GM12892 (cell line): ENCODE measurements around the gene EYS.
"Not testable (repeated sequence)": the region's sequence is repeated elsewhere in the genome, so short reads cannot be mapped to it uniquely, and the experiment has no call there.

Experiments
- DNase-seq: peaks from one replicate; pipeline ENCODE4 v3.0.0; 2011; ENCODE audit not compliant: insufficient read length
- FAIRE-seq: peaks from 2 replicates; lab custom pipeline; 2011; peaks lifted over from hg19 to GRCh38; lab: Jason Lieb, UNC
- POLR2A ChIP-seq: IDR thresholded peaks from 2 replicates; pipeline ENCODE4 v1.6.1; 2011; ENCODE audit warnings: low read depth, low read length, control low read depth
- POLR2AphosphoS5 ChIP-seq: IDR thresholded peaks from 2 replicates; pipeline ENCODE4 v1.6.1; 2011; ENCODE audit warnings: low read depth, low read length, control low read depth
- TAF1 ChIP-seq: IDR thresholded peaks from 2 replicates; pipeline ENCODE4 v1.6.1; 2011; ENCODE audit warnings: low read depth, mild to moderate bottlenecking, control low read depth, low read length, borderline replicate concordance

The EYS gene

DNA sequence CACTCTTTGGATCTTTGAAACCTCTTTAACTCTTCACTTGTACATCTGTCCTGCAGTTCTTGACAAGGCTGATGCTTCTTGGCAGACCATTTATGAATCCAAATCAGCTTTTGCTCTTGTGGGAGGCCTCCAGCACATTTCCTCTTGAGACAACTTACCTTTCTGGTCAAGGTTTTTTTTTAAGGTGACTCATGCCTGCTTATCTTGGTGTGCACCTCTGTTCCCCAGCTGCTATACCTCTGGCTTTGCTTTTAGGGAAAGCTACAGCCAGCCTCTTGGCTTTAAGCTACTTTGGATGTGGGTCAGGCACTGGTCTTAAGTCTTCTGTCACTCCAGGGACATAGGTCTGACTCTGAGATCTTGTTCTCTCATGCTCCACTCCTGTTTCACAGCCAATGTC lies 1965.0 kb downstream of the EYS start:
- no peak for TF ChIP-seq POLR2A
- no peak for FAIRE-seq
- DNase-seq = no peak

DNA sequence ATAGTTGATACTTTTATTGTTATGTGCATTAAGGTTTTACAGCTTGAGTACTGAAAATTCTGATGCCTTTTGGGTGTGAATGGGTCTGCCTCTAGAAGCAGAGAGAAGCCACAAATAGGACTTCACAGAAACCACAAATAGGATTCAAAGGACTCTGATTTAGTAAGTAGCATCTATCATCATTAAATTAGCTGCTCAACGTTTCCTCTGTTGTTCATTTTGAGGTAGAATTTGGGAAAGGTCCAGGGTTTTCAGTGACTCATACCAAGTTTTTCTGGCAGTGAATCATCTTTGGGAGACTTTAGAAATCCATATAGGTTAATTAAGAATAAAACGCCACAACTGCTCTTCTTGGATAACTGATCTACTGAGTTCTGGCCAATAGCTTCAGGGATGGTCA lies 1966.3 kb downstream of the EYS start:
- FAIRE-seq (no peak), DNase-seq (no peak)
- TF ChIP-seq POLR2AphosphoS5 (no peak), POLR2A (no peak), TAF1 (no peak)

DNA sequence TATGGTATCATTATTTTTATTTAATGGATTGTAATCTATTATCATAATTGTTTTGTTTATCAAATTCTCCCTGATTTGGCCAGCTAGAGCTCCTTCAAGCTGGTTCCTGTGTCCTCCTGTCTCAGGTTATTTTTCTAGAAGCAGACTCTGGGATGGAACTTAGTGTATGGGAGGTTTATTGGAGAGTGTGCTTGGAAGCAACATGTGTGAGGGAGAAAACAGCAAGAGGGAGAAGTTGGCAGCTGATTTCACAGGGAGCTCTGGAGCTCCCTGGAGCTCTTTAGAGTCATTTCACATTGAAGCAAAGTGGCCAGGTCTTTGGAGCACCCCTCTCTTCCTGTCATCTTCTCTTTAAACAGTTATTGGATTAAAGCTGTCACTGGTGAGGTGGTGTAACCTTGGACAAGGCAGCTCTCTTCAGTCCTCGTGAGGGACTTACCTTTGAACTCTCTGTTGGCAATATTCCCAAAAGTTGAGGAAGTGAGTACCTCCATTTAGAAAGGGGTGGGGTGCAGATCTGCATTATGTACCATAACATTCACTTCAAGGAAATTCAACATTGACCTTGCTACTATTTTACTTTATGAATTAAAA lies 1967.8 kb downstream of the EYS start:
- TF ChIP-seq TAF1 (no peak), POLR2A (no peak), POLR2AphosphoS5 (no peak)
- FAIRE-seq (no peak), DNase-seq (no peak)

DNA sequence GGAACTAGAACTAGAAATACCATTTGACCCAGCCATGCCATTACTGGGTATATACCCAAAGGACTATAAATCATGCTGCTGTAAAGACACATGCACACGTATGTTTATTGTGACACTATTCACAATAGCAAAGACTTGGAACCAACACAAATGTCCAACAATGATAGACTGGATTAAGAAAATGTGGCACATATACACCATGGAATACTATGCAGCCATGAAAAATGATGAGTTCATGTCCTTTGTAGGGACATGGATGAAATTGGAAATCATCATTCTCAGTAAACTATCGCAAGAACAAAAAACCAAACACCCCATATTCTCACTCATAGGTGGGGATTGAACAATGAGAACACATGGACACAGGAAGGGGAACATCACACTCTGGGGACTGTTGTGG lies 1968.8 kb downstream of the EYS start:
- FAIRE-seq = not testable (repeated sequence)

DNA sequence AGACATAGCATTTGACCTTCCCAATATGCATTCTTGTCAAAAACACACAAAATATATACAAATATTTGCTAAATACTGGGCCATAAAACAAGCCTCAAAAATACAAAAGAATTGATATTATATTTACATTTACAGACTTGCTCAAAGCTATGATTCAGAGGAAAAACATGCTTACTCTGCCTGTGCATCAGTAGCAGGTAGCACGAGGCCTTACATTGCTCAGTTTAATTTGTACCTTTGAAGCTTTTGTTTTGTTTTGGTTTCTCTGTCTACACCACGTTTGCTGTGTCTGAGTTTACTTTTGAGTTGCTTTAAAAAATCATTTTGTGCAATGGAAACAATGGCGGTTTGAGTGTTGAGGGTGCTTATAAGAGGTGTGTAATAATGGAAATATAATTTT lies 1972.1 kb downstream of the EYS start:
- no peak for TF ChIP-seq POLR2AphosphoS5
- no peak for TF ChIP-seq TAF1
- TF ChIP-seq POLR2A = no peak
- DNase-seq (no peak), FAIRE-seq (no peak)

More for the DNA sequence above, 1968.8 kb downstream of the EYS start:
- DNase-seq = not testable (repeated sequence)

DNA sequence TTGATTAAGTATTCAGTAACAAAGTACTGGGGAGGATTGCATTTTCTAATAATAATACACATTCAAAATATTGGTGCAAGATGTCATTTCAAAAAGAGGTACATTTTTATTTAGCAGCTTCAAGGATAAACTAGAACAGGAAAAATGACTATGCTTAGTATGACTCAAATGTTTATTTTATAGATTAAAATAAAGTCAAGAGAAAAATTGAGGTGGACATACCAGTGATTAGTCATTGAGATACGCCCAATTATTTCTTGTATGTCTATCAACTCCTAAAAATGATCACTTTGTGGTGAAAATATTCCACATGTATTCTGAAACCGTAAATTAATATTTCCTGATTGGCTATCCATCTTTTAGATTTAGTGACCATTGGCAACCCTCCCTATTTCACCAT lies 1974.7 kb downstream of the EYS start:
- TF ChIP-seq TAF1 (no peak), POLR2A (no peak), POLR2AphosphoS5 (no peak)
- FAIRE-seq (no peak), DNase-seq (no peak)

DNA sequence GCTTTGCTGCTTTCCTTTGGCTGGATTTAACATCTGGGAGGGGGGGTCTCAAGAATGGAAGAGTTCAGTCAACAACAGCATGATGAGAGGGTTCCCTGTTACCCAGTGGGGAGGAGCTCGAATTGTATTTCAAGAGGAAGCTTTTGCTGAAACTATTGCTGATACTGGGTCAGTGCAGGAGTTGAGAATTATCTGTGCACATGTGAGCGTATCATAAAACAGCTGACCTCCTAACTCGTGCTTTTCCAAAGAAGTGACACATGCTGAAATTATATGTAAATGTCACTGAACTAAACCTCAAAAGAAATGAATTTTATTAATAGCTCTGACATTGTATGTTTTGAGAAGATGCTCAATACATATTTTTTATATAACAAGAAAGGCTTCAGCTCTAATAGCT lies 1975.1 kb downstream of the EYS start:
- FAIRE-seq = no peak
- no peak for TF ChIP-seq POLR2A
- TF ChIP-seq POLR2AphosphoS5 = no peak
- TF ChIP-seq TAF1 = no peak
- DNase-seq = no peak

DNA sequence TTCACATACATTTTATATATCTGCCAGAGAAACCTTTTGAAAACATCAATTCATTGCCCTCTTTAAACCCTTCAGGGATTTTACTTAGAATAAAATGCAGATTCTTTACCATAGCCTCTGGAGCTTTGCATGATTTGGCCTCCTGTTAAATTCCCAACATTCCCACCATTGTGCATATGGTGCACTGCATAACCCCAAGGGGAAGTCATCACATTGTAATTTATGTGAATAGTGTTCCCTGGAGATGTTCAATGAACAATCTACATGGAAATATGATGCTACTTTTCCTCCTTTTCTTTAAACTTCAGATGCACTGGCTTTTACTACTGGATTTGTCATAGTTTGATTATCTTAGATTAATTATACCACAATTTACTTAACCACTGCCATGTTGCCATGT lies 1976.7 kb downstream of the EYS start:
- FAIRE-seq (no peak), DNase-seq (no peak)
- TF ChIP-seq POLR2A (no peak), POLR2AphosphoS5 (no peak), TAF1 (no peak)

DNA sequence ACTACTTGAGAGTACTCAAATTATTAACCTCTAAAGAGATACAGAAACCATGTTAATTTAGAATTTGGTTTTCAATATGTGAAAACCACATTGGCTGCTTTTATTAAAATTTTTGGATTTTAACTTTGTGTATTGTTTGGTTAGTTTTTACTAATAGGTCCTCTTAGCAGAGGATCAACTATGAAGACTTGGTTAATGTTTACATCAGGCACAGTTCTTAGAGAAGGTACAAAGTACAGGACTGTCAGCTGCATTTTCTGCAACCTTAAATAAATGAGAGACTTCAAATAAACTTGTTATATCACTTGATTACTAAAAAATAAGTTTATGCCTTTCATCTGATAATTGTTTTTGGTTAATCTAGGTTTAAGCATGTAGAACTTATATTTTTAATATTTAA lies 1982.3 kb downstream of the EYS start:
- FAIRE-seq (no peak), DNase-seq (no peak)
- TF ChIP-seq POLR2AphosphoS5 (no peak), TAF1 (no peak), POLR2A (no peak)

DNA sequence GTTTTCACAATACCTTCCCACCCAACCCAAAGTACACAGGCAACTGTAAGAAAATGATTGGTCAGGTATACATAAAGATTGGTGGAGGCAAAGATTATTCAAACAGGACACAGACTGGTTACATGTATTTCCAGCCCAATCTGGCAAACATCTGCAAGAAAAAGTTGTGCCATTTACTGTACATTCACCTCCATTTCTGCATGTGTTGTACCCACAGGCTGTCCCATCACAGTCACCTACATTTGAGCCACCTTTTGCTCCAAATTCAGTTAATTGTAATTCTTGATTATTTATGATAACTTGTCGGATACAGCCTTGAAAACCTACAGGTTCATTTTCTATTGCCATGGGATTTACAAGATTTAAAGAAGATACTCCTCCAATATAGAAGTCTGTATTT lies 1985.8 kb downstream of the EYS start:
- DNase-seq (no peak), FAIRE-seq (no peak)
- TF ChIP-seq POLR2A (no peak), TAF1 (no peak), POLR2AphosphoS5 (no peak)

DNA sequence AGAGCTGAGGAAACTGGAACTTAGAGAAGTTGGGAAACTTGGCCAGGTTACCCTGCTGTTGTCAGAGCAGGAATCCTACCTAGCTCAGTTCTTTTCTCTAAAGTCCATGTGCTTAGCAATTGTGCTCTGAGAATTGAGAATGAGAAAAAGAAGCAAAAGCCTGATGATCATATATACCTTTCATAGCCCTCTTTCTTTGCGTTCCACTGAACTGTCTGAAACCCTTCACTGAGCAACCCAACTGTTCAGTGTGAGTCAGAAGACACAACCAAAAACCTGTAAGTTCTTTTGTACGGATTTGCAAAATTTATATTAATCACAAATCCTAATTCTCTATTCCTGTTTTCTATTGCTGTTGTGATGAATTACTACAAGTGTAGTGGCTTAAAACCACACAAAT lies 1990.9 kb downstream of the EYS start:
- FAIRE-seq (no peak), DNase-seq (no peak)

DNA sequence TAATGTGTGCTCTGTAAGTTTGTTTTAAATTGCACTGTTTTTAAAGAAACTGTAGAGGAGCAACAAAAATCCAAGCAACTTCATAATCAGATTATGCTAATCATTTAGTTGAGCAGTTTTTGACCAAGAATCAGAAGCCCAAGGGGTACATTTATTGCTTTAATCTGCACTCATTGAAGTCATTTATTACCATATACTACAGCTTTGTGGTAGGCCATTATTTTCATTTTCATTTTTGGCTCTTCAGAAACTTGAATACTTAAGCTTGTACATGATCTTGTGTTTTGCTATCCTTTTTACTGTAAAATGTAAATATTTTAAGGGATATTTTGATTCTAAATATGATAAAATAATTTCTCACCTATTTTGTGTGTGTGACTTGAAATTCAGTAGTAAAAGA lies 1992.9 kb downstream of the EYS start:
- no peak for DNase-seq
- TF ChIP-seq POLR2AphosphoS5 (no peak), POLR2A (no peak), TAF1 (no peak)
- no peak for FAIRE-seq

More for the DNA sequence above, 1990.9 kb downstream of the EYS start:
- no peak for TF ChIP-seq POLR2A
- no peak for TF ChIP-seq TAF1
- TF ChIP-seq POLR2AphosphoS5 = no peak

DNA sequence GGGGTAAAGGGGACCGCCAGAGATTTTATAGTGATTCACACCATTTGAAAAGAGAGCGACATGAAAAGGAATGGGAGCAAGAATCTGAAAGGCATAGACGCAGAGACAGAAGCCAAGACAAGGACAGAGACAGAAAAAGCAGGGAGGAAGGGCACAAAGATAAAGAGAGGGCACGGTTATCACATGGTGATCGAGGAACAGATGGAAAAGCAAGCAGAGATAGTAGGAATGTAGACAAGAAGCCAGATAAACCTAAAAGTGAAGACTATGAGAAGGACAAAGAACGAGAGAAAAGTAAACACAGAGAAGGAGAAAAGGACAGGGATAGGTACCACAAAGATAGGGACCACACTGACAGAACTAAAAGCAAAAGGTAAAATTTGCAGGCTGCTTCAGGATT lies 1993.7 kb downstream of the EYS start:
- no peak for DNase-seq

More for the DNA sequence above, 1993.7 kb downstream of the EYS start:
- TF ChIP-seq POLR2AphosphoS5 = no peak
- no peak for TF ChIP-seq POLR2A
- no peak for TF ChIP-seq TAF1
- no peak for FAIRE-seq
